ENCODE measurements around the gene RASAL1.

Gene RASAL1

DNA sequence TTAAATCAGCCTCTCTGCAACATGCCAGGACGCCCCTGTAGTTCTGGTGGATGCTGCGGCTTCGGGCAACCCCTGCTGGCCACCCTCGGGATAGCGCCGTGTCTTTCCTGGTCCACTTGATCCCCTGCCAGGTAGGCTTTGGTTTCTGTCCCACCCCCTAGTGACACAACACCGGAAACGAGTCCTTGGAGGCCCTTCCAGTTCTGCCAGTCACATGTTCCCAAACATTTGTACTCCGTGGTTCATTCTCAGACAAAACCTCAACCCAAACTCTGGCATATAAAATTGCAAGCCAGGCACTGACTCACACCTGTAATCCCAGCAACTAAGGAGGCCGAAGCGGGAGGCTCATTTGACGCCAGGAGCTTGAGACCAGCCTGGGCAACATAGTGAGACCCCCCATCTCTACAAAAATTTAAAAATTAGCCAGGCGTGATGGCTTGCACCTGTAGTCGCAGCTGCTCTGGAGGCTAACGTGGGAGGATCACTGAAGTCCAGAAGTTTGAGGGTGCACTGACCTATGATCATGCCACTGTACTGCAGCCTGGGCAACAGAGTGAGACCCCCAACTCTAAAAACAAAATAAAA, 37.0 kb downstream of the RASAL1 start:
- Histone ChIP-seq H3K9ac (ENCODE audit: low read depth, low read length) (no peak overlapping the region), H3K36me3 (ENCODE audit: insufficient read depth, low read length) (no peaks in the 10 kb centered on the region), H3K27me3 (ENCODE audit: control insufficient read depth, insufficient read depth, low read length) (peaks cover 20% of the 10 kb centered on the region), H3K9me3 (replicated peaks; ENCODE audit: low read length) (no peaks in the 10 kb centered on the region), H3K4me3 (ENCODE audit: low read length) (no peak overlapping the region), H3K4me1 (ENCODE audit: control insufficient read depth, insufficient read depth, low read length) (no peaks in the 10 kb centered on the region), H3K4me2 (ENCODE audit: low read length) (no peak overlapping the region)

DNA sequence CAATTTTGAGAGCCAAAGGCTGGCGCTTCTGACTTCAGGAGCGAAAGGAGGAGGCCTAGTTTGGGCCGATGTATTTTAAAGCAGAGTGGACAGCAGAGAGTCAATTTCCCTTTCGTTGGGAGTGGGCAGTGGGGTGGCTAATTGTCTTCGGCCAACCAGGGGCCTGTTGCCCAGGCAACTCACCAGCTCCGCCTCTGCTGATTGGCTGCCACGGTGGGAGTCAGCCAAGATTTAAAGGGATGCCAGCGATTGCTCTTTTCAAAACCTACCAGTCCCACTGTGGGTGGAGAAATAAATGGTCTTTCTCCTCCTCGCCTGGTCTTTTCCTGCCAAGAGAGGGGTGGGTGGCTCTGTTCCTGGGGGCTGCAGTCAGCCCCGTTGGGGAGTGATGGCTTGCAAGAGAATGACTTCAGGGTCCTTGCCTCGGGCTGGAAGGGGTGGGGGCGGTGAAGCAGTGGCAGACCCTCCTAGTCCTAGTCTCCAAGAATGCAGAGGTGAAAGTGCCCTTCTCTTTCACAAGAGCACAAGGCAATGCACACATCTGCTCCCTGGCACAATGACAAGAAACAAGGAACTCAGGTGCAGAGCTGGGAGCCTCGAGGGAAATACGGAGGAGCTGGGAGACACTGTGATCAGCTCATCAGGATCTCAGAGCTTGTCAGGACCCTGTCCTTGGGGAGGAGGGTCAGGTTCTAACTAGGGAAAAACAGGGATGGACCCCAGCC, 37.7 kb downstream of the RASAL1 start:
- no peaks in the 10 kb centered on the region for H3K4me1 ChIP-seq (ENCODE audit: control insufficient read depth, insufficient read depth, low read length)
- peaks cover 23% of the 10 kb centered on the region for H3K27me3 ChIP-seq (ENCODE audit: control insufficient read depth, insufficient read depth, low read length)
- H3K4me3 ChIP-seq (ENCODE audit: low read length): no peak overlapping the region
- no peaks in the 10 kb centered on the region for H3K36me3 ChIP-seq (ENCODE audit: insufficient read depth, low read length)
- H3K9ac ChIP-seq (ENCODE audit: low read depth, low read length): no peak overlapping the region
- H3K4me2 ChIP-seq (ENCODE audit: low read length): no peak overlapping the region
- no peaks in the 10 kb centered on the region for H3K9me3 ChIP-seq (replicated peaks; ENCODE audit: low read length)

- Histone ChIP-seq H3K4me2 (ENCODE audit: low read length) (no peak overlapping the region), H3K9ac (ENCODE audit: low read depth, low read length) (no peak overlapping the region), H3K36me3 (ENCODE audit: insufficient read depth, low read length) (no peaks in the 10 kb centered on the region), H3K4me3 (ENCODE audit: low read length) (no peak overlapping the region), H3K9me3 (replicated peaks; ENCODE audit: low read length) (no peaks in the 10 kb centered on the region), H3K4me1 (ENCODE audit: control insufficient read depth, insufficient read depth, low read length) (no peaks in the 10 kb centered on the region), H3K27me3 (ENCODE audit: control insufficient read depth, insufficient read depth, low read length) (peaks cover 30% of the 10 kb centered on the region)
These were observed 38.7 kb downstream of the RASAL1 start for GRCh38 chr12:113096675-113097461.

DNA sequence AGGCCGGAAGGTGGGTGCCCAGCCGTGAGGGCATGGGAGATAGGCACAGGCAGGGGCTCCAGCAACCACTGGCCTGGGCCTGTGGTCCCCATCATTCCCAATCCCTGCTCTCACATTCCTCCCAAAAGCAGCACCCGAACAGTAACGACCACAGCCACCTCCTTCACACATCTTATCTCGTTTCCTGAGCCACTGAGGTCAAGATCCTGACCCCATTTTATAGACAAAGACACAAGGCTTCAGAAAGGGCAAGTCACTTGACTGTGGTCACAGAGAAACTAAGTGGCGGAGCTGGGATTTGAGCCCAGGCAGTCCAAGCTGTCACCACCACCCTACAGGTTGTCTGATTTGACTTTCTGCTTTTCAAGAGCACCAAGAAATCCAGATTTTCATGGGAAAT, 40.2 kb downstream of the RASAL1 start:
- Histone ChIP-seq H3K4me3 (ENCODE audit: low read length) (no peak overlapping the region), H3K9me3 (replicated peaks; ENCODE audit: low read length) (no peaks in the 10 kb centered on the region), H3K27me3 (ENCODE audit: control insufficient read depth, insufficient read depth, low read length) (peaks cover 32% of the 10 kb centered on the region), H3K9ac (ENCODE audit: low read depth, low read length) (no peak overlapping the region), H3K4me1 (ENCODE audit: control insufficient read depth, insufficient read depth, low read length) (no peaks in the 10 kb centered on the region), H3K4me2 (ENCODE audit: low read length) (no peak overlapping the region), H3K36me3 (ENCODE audit: insufficient read depth, low read length) (no peaks in the 10 kb centered on the region)

DNA sequence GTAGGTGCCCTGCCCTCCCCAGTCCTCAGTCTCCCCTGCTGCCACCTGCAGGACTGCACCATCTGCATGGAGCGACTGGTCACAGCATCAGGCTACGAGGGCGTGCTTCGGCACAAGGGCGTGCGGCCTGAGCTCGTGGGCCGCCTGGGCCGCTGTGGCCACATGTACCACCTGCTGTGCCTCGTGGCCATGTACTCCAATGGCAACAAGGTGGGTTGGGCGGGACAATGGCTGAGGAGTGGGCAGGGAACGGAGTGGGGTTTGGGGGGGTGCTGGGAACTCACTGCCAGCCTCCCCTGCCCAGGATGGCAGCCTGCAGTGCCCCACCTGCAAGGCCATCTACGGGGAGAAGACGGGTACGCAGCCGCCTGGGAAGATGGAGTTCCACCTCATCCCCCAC, 40.8 kb downstream of the RASAL1 start:
- peaks cover 29% of the 10 kb centered on the region for H3K27me3 ChIP-seq (ENCODE audit: control insufficient read depth, insufficient read depth, low read length)
- H3K9ac ChIP-seq (ENCODE audit: low read depth, low read length): no peak overlapping the region
- H3K9me3 ChIP-seq (replicated peaks; ENCODE audit: low read length): no peaks in the 10 kb centered on the region
- H3K4me2 ChIP-seq (ENCODE audit: low read length): no peak overlapping the region
- no peak overlapping the region for H3K4me3 ChIP-seq (ENCODE audit: low read length)
- no peaks in the 10 kb centered on the region for H3K36me3 ChIP-seq (ENCODE audit: insufficient read depth, low read length)
- H3K4me1 ChIP-seq (ENCODE audit: control insufficient read depth, insufficient read depth, low read length): no peaks in the 10 kb centered on the region

- Histone ChIP-seq H3K4me2 (ENCODE audit: low read length) (no peak overlapping the region), H3K27me3 (ENCODE audit: control insufficient read depth, insufficient read depth, low read length) (peaks cover 34% of the 10 kb centered on the region), H3K36me3 (ENCODE audit: insufficient read depth, low read length) (no peaks in the 10 kb centered on the region), H3K4me1 (ENCODE audit: control insufficient read depth, insufficient read depth, low read length) (no peaks in the 10 kb centered on the region), H3K9ac (ENCODE audit: low read depth, low read length) (no peak overlapping the region), H3K4me3 (ENCODE audit: low read length) (no peak overlapping the region), H3K9me3 (replicated peaks; ENCODE audit: low read length) (no peaks in the 10 kb centered on the region)
These were observed 42.0 kb downstream of the RASAL1 start for GRCh38 chr12:113093409-113094101.

GRCh38 chr12:113092607-113093408, 42.8 kb downstream of the RASAL1 start:
- Histone ChIP-seq H3K4me3 (ENCODE audit: low read length) (no peak overlapping the region), H3K4me1 (ENCODE audit: control insufficient read depth, insufficient read depth, low read length) (no peaks in the 10 kb centered on the region), H3K9me3 (replicated peaks; ENCODE audit: low read length) (no peaks in the 10 kb centered on the region), H3K4me2 (ENCODE audit: low read length) (no peak overlapping the region), H3K27me3 (ENCODE audit: control insufficient read depth, insufficient read depth, low read length) (peaks cover 39% of the 10 kb centered on the region), H3K9ac (ENCODE audit: low read depth, low read length) (no peak overlapping the region), H3K36me3 (ENCODE audit: insufficient read depth, low read length) (no peaks in the 10 kb centered on the region)

- H3K4me2 ChIP-seq (ENCODE audit: low read length): no peak overlapping the region
- H3K4me3 ChIP-seq (ENCODE audit: low read length): no peak overlapping the region
- H3K27me3 ChIP-seq (ENCODE audit: control insufficient read depth, insufficient read depth, low read length): peaks cover 45% of the 10 kb centered on the region
- no peaks in the 10 kb centered on the region for H3K9me3 ChIP-seq (replicated peaks; ENCODE audit: low read length)
- no peaks in the 10 kb centered on the region for H3K4me1 ChIP-seq (ENCODE audit: control insufficient read depth, insufficient read depth, low read length)
- no peak overlapping the region for H3K9ac ChIP-seq (ENCODE audit: low read depth, low read length)
- H3K36me3 ChIP-seq (ENCODE audit: insufficient read depth, low read length): no peaks in the 10 kb centered on the region
These were observed 44.1 kb downstream of the RASAL1 start for GRCh38 chr12:113091506-113091905.

- no peak overlapping the region for H3K4me2 ChIP-seq (ENCODE audit: low read length)
- H3K4me1 ChIP-seq (ENCODE audit: control insufficient read depth, insufficient read depth, low read length): no peaks in the 10 kb centered on the region
- H3K27me3 ChIP-seq (ENCODE audit: control insufficient read depth, insufficient read depth, low read length): peaks cover 48% of the 10 kb centered on the region
- no peaks in the 10 kb centered on the region for H3K36me3 ChIP-seq (ENCODE audit: insufficient read depth, low read length)
- no peaks in the 10 kb centered on the region for H3K9me3 ChIP-seq (replicated peaks; ENCODE audit: low read length)
- H3K9ac ChIP-seq (ENCODE audit: low read depth, low read length): no peak overlapping the region
- no peak overlapping the region for H3K4me3 ChIP-seq (ENCODE audit: low read length)
These were observed 44.8 kb downstream of the RASAL1 start for GRCh38 chr12:113090740-113091139.

DNA sequence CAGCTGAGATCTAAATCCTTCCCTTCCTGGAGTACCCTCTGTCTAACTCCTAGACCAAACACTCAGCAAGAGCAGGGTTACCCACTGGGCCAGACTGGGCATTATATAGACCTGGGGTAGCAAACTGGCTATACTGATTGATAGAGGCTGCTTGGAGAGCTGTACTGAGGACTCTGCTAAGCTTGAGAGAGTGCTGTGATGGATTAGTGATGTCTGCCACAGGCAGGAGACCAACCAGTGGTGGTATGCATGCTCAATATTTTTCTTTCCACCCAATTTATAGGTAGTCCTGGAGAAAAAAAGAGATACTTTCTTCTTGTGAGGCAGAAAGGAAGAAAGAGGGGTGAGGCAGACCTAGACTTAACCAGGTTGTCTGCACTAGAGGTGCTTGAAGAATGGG, 45.7 kb downstream of the RASAL1 start:
- Histone ChIP-seq H3K9ac (ENCODE audit: low read depth, low read length) (no peak overlapping the region), H3K36me3 (ENCODE audit: insufficient read depth, low read length) (no peaks in the 10 kb centered on the region), H3K27me3 (ENCODE audit: control insufficient read depth, insufficient read depth, low read length) (peaks cover 51% of the 10 kb centered on the region), H3K4me2 (ENCODE audit: low read length) (no peak overlapping the region), H3K9me3 (replicated peaks; ENCODE audit: low read length) (no peaks in the 10 kb centered on the region), H3K4me1 (ENCODE audit: control insufficient read depth, insufficient read depth, low read length) (no peaks in the 10 kb centered on the region), H3K4me3 (ENCODE audit: low read length) (no peak overlapping the region)
